OCI-LY3 (cell line): ENCODE measurements around the gene PEMT.

ENCODE experiments used
- H2AFZ ChIP-seq: fragments of 200-600, 300-600 bp; shearing (Covaris generic); 2 replicates; pipeline ENCODE4 v1.6.0; 2014; ENCODE audit warnings: antibody characterized with exemption, low read depth, low read length
- H3K27ac ChIP-seq: fragments of 200-600, 300-600 bp; sonication (generic); 2 replicates; pipeline ENCODE4 v1.5.1; 2014; ENCODE audit warnings: mild to moderate bottlenecking, low read length, moderate library complexity, mixed read lengths
- H3K27me3 ChIP-seq: fragments of 200-600, 300-600 bp; sonication (generic); 2 replicates; pipeline ENCODE4 v1.6.1; 2014; ENCODE audit warnings: low read depth, low read length, mixed read lengths
- H3K36me3 ChIP-seq: fragments of 200-600, 300-600 bp; sonication (generic); replicated peaks from 2 replicates; pipeline ENCODE3; 2014; ENCODE audit warnings: low read depth, low read length, mixed read lengths
- H3K4me1 ChIP-seq: fragments of 300-600, 200-600 bp; sonication (generic); 2 replicates; pipeline ENCODE4 v1.6.1; 2014; ENCODE audit warnings: low read length, mixed read lengths
- H3K4me2 ChIP-seq: fragments of 200-600, 300-600 bp; sonication (generic); 2 replicates; pipeline ENCODE4 v1.6.1; 2014; ENCODE audit warnings: low read length, mixed read lengths
- H3K4me3 ChIP-seq: fragments of 300-600, 200-600 bp; sonication (generic); 2 replicates; pipeline ENCODE4 v1.5.1; 2014; ENCODE audit warnings: antibody characterized with exemption, mild to moderate bottlenecking, low read length, moderate library complexity
- H3K79me2 ChIP-seq: fragments of 300-600, 200-600 bp; shearing (Covaris generic); 2 replicates; pipeline ENCODE4 v1.6.1; 2014; ENCODE audit warnings: mild to moderate bottlenecking, low read length, mixed read lengths
- H3K9ac ChIP-seq: fragments of 300-600, 200-600 bp; shearing (Covaris generic); 2 replicates; pipeline ENCODE4 v1.6.0; 2014; ENCODE audit warnings: mild to moderate bottlenecking, low read length, moderate library complexity
- H3K9me3 ChIP-seq: fragments of 200-600, 300-600 bp; shearing (Covaris generic); 2 replicates; pipeline ENCODE4 v1.6.1; 2014; ENCODE audit warnings: low read length, mixed read lengths; ENCODE audit not compliant: insufficient read depth
- H4K20me1 ChIP-seq: fragments of 200-600, 300-600 bp; sonication (generic); 2 replicates; pipeline ENCODE4 v1.6.1; 2016; ENCODE audit warnings: low read length, mixed read lengths; ENCODE audit not compliant: insufficient read depth
- EZH2phosphoT487 ChIP-seq: fragments of 200-600 bp; shearing (Covaris generic); IDR thresholded peaks from 2 replicates; pipeline ENCODE4 v1.6.1; 2018; ENCODE audit warnings: antibody characterized with exemption, mixed run types, low read depth
- TF ChIP-seq, protein P1 (sequence below): fragments of 200-600, 300-600 bp; sonication (generic); IDR thresholded peaks from 2 replicates; pipeline ENCODE4 v1.5.1; 2014; ENCODE audit warnings: antibody characterized with exemption, low read length, low read depth

Gene PEMT

DNA sequence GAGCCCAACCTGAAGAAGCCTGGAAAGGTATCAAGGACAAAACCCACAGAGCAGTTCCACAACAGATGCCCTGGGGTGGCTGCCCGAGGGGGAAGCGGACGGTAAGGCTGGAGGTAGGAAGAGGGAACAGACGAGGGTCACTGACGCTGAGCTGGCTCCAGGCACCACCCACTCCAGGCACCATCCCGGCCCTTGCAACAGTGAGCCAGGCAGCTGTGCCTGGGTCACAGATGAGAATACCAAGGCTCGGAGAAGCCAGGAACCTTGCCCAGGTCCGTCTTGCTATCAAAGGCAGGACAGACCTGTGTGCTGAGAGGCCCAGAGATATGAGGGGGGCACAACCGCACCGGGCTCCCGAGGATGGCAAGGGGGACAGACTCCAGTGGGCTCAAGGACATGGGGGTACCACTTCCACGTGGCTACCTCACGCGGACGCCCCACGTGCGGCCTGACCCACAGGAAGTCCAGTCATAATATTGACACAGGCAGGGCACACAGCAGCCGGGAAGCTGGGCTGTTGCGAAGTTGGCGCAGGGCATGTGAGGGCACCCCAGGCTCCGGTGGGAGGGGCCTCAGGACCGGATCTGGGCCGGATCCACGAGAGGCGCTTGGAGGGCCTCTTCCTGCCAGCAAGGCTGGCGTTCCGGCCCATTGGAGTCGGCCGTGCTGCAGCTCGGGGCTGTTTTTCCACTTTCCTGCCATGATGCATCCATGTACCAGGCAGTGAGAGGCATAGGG is 29.9 kb downstream of the PEMT start:
- Histone ChIP-seq H3K4me1 (no peaks in the 10 kb centered on the region), H4K20me1 (no peaks in the 10 kb centered on the region), H3K27ac (no peak overlapping the region), H3K9me3 (no peaks in the 10 kb centered on the region), H3K27me3 (no peaks in the 10 kb centered on the region), H3K9ac (no peak overlapping the region), H3K36me3 (no peaks in the 10 kb centered on the region), H3K4me2 (no peak overlapping the region), H3K4me3 (no peak overlapping the region), H2AFZ (no peak overlapping the region), H3K79me2 (no peaks in the 10 kb centered on the region)
- TF ChIP-seq EZH2phosphoT487 = no peak
- TF ChIP-seq, protein P1, sequence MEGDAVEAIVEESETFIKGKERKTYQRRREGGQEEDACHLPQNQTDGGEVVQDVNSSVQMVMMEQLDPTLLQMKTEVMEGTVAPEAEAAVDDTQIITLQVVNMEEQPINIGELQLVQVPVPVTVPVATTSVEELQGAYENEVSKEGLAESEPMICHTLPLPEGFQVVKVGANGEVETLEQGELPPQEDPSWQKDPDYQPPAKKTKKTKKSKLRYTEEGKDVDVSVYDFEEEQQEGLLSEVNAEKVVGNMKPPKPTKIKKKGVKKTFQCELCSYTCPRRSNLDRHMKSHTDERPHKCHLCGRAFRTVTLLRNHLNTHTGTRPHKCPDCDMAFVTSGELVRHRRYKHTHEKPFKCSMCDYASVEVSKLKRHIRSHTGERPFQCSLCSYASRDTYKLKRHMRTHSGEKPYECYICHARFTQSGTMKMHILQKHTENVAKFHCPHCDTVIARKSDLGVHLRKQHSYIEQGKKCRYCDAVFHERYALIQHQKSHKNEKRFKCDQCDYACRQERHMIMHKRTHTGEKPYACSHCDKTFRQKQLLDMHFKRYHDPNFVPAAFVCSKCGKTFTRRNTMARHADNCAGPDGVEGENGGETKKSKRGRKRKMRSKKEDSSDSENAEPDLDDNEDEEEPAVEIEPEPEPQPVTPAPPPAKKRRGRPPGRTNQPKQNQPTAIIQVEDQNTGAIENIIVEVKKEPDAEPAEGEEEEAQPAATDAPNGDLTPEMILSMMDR = no peak

DNA sequence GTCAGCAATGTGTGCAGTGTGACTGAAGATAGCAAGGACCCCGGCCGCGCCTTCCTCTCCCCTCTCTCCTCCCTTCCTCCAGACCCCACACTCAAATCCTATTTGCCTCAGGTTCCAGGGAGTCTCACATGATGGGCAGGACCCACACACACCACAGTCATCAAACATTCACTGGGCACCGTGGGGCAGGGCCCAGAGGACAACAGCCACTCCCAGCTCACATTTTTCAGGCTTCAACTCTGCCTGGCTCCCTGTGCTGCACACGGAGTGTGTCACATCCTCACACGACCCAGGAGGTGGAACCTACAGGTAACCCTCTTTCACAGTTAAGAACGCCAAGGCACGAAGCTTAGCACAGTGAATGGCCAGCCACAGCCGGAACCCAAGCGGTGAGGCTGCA is 30.5 kb downstream of the PEMT start:
- Histone ChIP-seq H2AFZ (no peak overlapping the region), H4K20me1 (no peaks in the 10 kb centered on the region), H3K9me3 (no peaks in the 10 kb centered on the region), H3K27me3 (no peaks in the 10 kb centered on the region), H3K27ac (no peak overlapping the region), H3K4me3 (no peak overlapping the region), H3K9ac (no peak overlapping the region), H3K4me2 (no peak overlapping the region), H3K79me2 (no peaks in the 10 kb centered on the region), H3K4me1 (no peaks in the 10 kb centered on the region), H3K36me3 (no peaks in the 10 kb centered on the region)
- TF ChIP-seq, protein P1 = no peak
- TF ChIP-seq EZH2phosphoT487 = no peak

DNA sequence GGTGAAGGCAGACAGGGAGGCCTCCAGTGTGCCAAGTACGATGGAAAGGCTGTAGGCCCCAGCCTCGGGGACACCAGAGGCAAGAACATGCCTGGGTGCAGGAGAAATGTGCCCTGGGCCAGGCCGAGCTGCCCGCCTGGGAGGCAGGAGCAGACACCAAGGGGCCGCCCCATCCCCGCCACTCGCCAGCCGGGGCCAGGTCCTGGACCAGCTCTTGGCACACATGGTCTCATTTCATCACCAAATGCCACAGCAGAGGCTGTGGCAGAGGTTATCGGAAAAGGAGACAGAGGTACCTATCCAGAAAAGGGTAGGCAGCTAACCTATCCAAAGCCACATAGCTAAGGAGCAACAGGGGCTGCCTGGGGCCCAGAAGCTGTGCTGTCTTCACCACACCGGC is 31.3 kb downstream of the PEMT start:
- Histone ChIP-seq H4K20me1 (no peaks in the 10 kb centered on the region), H2AFZ (no peak overlapping the region), H3K36me3 (no peaks in the 10 kb centered on the region), H3K9me3 (no peaks in the 10 kb centered on the region), H3K4me2 (no peak overlapping the region), H3K27ac (no peak overlapping the region), H3K4me3 (no peak overlapping the region), H3K4me1 (no peaks in the 10 kb centered on the region), H3K27me3 (no peaks in the 10 kb centered on the region), H3K9ac (no peak overlapping the region), H3K79me2 (no peaks in the 10 kb centered on the region)
- TF ChIP-seq EZH2phosphoT487 = no peak
- TF ChIP-seq, protein P1 = no peak

DNA sequence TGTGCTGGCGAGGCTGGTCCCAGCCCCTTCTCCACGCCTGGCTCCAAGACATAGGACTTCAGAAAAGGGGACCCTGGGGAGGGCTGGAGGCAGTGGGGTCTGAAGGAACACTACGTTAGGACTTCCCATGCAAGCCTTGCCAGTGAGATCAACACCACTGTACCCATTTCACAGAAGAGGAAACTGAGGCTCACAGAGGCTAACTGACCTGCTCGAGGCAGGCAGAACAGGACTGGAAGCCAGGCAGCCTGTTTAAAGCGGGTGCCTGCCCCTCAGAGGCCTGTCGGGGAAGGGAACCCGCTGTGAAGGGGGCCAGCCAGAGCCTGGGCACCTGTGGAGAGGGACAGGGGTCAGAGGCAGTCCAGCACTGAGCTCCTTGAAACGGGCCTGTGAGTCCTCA is 32.3 kb downstream of the PEMT start:
- Histone ChIP-seq H3K9me3 (no peaks in the 10 kb centered on the region), H3K9ac (no peak overlapping the region), H3K36me3 (no peaks in the 10 kb centered on the region), H3K4me3 (no peak overlapping the region), H3K79me2 (no peaks in the 10 kb centered on the region), H3K27ac (no peak overlapping the region), H3K27me3 (no peaks in the 10 kb centered on the region), H2AFZ (no peak overlapping the region), H3K4me1 (no peaks in the 10 kb centered on the region), H3K4me2 (no peak overlapping the region), H4K20me1 (no peaks in the 10 kb centered on the region)
- no peak for TF ChIP-seq EZH2phosphoT487
- TF ChIP-seq, protein P1 = no peak
